ENCODE results near the gene FOXE3. TPM values are rescaled to one million over a fixed set of nuclear protein-coding genes. Genes with fewer than 3 reads are reported as not detected.
A peak's percentile ranks its signal among the peaks of the same experiment; 100 is the strongest.

The FOXE3 gene
- total and polyA plus RNA-seq, 7 donors, result 0.15 TPM; not detected in 6

DNA sequence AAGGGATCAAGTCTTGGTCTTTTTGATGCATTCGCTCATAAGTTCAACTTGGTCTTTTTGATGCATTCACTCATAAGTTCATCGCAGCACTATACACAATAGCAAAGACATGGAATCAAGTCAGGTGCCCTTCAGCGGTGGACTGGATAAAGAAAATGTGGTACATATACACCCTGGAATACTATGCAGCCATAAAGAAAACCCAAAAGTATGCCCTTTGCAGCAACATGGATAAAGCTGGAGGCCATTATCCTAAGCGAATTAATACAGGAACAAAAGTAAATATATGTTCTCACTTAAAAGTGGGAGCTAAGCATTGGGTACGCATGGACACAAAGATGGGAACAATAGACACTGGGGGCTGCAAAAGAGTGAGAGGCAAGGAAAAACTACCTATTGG, 29.8 kb upstream of the FOXE3 start:
- DNase-seq, result no peak
- H3K4me3 ChIP-seq, result no peak overlapping the region
- H3K9me3 ChIP-seq, result no peaks in the 10 kb centered on the region
- H3K27me3 ChIP-seq, result no peaks in the 10 kb centered on the region
- 97 to 98% methylated on average over 5 of the region's 5 CpGs for WGBS, 2 donors
- intact Hi-C loops (cut with DNase I), result no loop called here
- TF ChIP-seq, protein P1, sequence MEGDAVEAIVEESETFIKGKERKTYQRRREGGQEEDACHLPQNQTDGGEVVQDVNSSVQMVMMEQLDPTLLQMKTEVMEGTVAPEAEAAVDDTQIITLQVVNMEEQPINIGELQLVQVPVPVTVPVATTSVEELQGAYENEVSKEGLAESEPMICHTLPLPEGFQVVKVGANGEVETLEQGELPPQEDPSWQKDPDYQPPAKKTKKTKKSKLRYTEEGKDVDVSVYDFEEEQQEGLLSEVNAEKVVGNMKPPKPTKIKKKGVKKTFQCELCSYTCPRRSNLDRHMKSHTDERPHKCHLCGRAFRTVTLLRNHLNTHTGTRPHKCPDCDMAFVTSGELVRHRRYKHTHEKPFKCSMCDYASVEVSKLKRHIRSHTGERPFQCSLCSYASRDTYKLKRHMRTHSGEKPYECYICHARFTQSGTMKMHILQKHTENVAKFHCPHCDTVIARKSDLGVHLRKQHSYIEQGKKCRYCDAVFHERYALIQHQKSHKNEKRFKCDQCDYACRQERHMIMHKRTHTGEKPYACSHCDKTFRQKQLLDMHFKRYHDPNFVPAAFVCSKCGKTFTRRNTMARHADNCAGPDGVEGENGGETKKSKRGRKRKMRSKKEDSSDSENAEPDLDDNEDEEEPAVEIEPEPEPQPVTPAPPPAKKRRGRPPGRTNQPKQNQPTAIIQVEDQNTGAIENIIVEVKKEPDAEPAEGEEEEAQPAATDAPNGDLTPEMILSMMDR (IDR thresholded peaks at IDR 0.05), result no peak
- TF ChIP-seq POLR2A (IDR thresholded peaks at IDR 0.05) (no peak), POLR2AphosphoS5 (IDR thresholded peaks at IDR 0.05) (no peak), EP300 (IDR thresholded peaks at IDR 0.05) (no peak)
- H3K27ac ChIP-seq, result no peak overlapping the region
- H3K36me3 ChIP-seq, result peaks cover 0 to 11% (median 4%) of the 10 kb centered on the region in 4 donors
- no peaks in the 10 kb centered on the region for H3K4me1 ChIP-seq

DNA sequence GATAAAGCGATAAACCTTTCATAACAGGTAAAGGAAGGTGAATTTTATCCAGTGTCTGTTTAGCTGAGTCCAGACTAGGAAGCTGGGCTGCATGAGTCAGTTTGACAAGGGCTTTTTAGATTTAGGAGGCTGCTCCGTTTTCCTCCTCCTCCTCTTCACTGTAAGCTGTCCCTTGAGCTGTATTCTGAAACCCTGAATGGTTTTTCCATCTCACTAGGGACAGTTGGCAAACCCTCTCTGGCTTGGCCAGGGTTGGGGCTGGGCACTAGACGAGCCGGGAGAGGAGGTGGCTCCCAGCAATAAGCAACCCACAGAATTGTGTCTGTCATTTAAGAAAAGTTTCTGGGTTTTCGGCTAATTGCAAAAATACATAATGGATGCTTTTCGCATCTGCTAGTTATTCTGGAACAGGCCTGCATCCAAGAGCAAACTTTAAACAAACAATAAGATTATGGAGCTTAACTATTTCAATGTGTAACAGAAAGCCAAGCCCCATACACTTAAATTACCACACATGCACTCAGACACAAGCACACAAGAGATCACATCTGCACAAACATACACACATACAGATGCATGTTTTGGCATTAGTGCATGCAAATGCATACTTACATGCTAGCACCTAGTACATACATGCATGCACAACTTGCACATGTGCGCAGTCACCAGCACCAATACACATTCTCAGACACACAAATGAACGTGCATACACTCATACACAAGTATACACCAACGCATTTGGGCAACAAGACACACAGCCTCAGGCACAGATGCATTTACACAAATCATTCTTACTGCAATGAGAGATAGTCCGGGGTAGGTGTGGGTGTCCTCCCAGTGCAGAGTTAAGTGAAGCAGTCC, 27.8 kb upstream of the FOXE3 start:
- no peak overlapping the region for H3K4me3 ChIP-seq
- no peak for DNase-seq
- 25 to 42% methylated on average over 10 of the region's 10 CpGs for WGBS, 2 donors
- H3K27ac ChIP-seq, result no peak overlapping the region
- H3K4me1 ChIP-seq, result no peaks in the 10 kb centered on the region
- no peaks in the 10 kb centered on the region for H3K27me3 ChIP-seq
- no peaks in the 10 kb centered on the region for H3K36me3 ChIP-seq
- H3K9me3 ChIP-seq, result no peaks in the 10 kb centered on the region
- intact Hi-C loops (cut with DNase I), result no loop called here
- TF ChIP-seq POLR2A (IDR thresholded peaks at IDR 0.05), result no peak
- TF ChIP-seq POLR2AphosphoS5 (IDR thresholded peaks at IDR 0.05), result peak in 1 of 4 donors; percentile 25

DNA sequence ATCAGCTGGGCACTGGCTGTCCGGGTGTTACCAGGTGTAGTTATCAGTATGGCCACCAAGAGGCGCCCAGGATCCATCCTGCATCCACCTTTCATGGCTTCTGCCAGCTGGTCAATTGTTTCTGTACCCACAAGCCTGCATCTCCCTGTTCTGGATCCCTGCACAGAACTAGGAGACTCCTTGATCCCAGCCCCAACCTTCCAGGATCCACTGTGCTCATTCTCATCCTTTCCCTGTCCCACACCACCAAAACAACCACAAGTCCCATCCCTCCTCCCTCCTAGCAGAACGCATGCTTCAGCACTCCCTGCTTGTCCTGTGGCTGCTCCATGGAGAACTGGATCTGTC, 27.2 kb upstream of the FOXE3 start:
- Histone ChIP-seq H3K27me3 (no peaks in the 10 kb centered on the region), H3K36me3 (no peaks in the 10 kb centered on the region), H3K9me3 (no peaks in the 10 kb centered on the region), H3K4me3 (no peak overlapping the region), H3K4me1 (no peaks in the 10 kb centered on the region), H3K27ac (no peak overlapping the region)
- TF ChIP-seq, protein P1 (IDR thresholded peaks at IDR 0.05), result peak in 3 of 4 experiments; percentile 41 to 56 (median 45)
- no peak for TF ChIP-seq EP300 (IDR thresholded peaks at IDR 0.05)
- intact Hi-C loops (cut with DNase I), result no loop called here
- 22 to 24% methylated on average over 3 of the region's 3 CpGs for WGBS, 2 donors
- peak; percentile 67 for DNase-seq

DNA sequence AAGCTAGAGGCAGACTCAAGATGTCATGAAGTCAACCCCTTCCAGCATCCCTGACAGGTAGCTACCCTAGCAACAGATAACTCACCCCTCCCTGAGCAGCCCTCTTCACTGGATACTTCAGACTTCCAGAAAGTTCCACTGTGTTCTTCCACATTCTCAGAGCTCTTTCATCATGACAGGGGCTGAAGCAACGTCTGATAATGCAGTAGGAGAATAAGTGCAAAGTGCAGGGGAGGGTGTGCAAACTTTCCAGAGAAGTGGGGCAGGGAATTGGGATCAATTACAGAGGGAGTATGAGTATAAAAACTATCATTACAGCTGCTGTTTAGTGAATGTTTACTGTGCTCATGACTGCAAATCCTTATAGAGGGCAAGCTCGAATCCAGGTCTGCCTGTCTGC, 26.4 kb upstream of the FOXE3 start:
- Histone ChIP-seq H3K4me3 (no peak overlapping the region), H3K27me3 (no peaks in the 10 kb centered on the region), H3K4me1 (no peaks in the 10 kb centered on the region), H3K27ac (no peak overlapping the region), H3K9me3 (no peaks in the 10 kb centered on the region), H3K36me3 (no peaks in the 10 kb centered on the region)
- intact Hi-C loops (cut with DNase I), result no loop called here
- DNase-seq, result no peak
- TF ChIP-seq, protein P1 (IDR thresholded peaks at IDR 0.05), result no peak
- TF ChIP-seq EP300 (IDR thresholded peaks at IDR 0.05) (no peak), POLR2A (IDR thresholded peaks at IDR 0.05) (no peak), POLR2AphosphoS5 (IDR thresholded peaks at IDR 0.05) (no peak)
- 3 to 51% methylated on average over 2 of the region's 2 CpGs for WGBS, 2 donors

DNA sequence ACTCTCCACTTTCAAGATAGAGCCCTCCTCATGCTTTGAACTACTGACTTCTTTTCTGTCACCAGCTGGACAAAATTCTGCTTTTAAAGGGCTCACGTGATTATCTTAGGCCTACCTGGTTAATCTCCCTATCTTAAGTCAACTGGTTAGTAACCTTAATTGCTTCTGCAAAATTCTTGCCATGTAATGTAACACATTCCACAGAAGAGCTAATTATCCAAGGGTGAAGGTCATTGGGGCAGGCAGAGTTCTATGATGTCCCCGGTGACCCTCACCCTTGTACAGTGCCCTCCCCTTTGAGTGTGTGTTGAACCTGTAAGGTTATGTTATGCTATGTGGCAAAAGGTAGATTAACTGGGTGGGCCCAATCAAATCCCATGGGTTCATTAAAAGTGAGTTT, 25.2 kb upstream of the FOXE3 start:
- Histone ChIP-seq H3K27me3 (no peaks in the 10 kb centered on the region), H3K4me1 (no peaks in the 10 kb centered on the region), H3K9me3 (no peaks in the 10 kb centered on the region), H3K27ac (no peak overlapping the region), H3K36me3 (no peaks in the 10 kb centered on the region), H3K4me3 (no peak overlapping the region)
- TF ChIP-seq POLR2AphosphoS5 (IDR thresholded peaks at IDR 0.05) (no peak), EP300 (IDR thresholded peaks at IDR 0.05) (no peak), POLR2A (IDR thresholded peaks at IDR 0.05) (no peak)
- TF ChIP-seq, protein P1 (IDR thresholded peaks at IDR 0.05), result no peak
- intact Hi-C loops (cut with DNase I), result no loop called here
- no peak for DNase-seq
- whole genome bisulfite sequencing, 2 donors, result 29 to 59% methylated on average over 2 of the region's 2 CpGs
